Measurements from ENCODE around the gene HERC2. TPM values are rescaled to one million over a fixed set of nuclear protein-coding genes. Genes with fewer than 3 reads are reported as not detected.

The HERC2 gene
- total and polyA plus RNA-seq, 2 of the 8 experiments (the other 6 are each of a cell fraction or from before 2014, with no cell fraction given): 83.0 to 88.7 TPM

DNA sequence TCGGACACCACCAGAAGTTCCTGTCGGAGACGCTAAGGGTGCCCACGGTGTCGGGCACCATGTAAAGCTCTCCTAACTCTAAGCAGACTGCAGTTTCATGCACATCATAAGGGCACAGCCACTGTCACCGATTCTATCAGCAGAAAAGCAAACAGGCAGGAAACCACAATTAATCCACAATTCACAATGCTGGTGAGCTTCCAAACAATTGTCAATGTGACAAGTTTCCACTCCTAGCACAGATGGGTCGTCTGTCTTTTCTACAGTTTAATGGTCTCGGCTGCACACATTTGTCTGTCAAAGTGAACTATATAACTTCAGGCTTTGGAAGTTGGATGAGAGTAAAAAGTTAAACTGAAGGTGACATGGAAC lies 214.1 kb downstream of the HERC2 start:
- H3K4me3 ChIP-seq (ENCODE audit: extremely low read depth in 1 of 4, insufficient read depth in 2 of 4, low read depth in 3 of 4, low read length in 4 of 4): peak overlapping the region in 3 of 4 experiments; percentile 56 to 72 (median 59); a peak in 5 of 8 replicates
- H2BK12ac ChIP-seq (ENCODE audit: low read depth, low read length): no peak overlapping the region
- no peak overlapping the region for H2BK120ac ChIP-seq (replicated peaks; ENCODE audit: low read depth, low read length)
- peak overlapping the region; percentile 81 to 96 for H3K4me2 ChIP-seq (ENCODE audit: insufficient read depth in 1 of 2, low read depth in 2 of 2, low read length in 2 of 2)
- no peak overlapping the region for H2BK20ac ChIP-seq (ENCODE audit: low read length)
- no peak overlapping the region for H4K5ac ChIP-seq (ENCODE audit: insufficient read length, low read depth, low read length)
- H3K14ac ChIP-seq (ENCODE audit: insufficient read length): no peak overlapping the region
- no peaks in the 10 kb centered on the region for H3K79me2 ChIP-seq (ENCODE audit: control insufficient read depth in 1 of 2, insufficient read depth in 2 of 2, low read length in 2 of 2)
- H2BK15ac ChIP-seq (ENCODE audit: low read length): no peak overlapping the region
- peaks cover 0 to 7% (median 2%) of the 10 kb centered on the region in 4 experiments; a peak in 3 of 7 replicates for H3K4me1 ChIP-seq (replicated peaks in 1 of 4; ENCODE audit: control insufficient read depth in 3 of 4, insufficient read depth in 4 of 4, low read length in 3 of 4)
- H3K23ac ChIP-seq (ENCODE audit: insufficient read length): no peak overlapping the region
- H3K79me1 ChIP-seq (ENCODE audit: low read depth, low read length): no peaks in the 10 kb centered on the region; the same call in 1 of the 2 replicates
- H3K27ac ChIP-seq (ENCODE audit: low read depth, low read length): no peak overlapping the region
- no peak for FAIRE-seq
- no peak overlapping the region for H3K4ac ChIP-seq (replicated peaks; ENCODE audit: insufficient read length, low read depth, low read length)
- no peak overlapping the region for H4K91ac ChIP-seq (replicated peaks; ENCODE audit: insufficient read length, low read length)
- H3K18ac ChIP-seq (ENCODE audit: extremely low read depth, low read length): no peak overlapping the region
- H3K56ac ChIP-seq (replicated peaks; ENCODE audit: insufficient read length, low read depth, low read length): no peak overlapping the region
- H4K20me1 ChIP-seq (replicated peaks in 1 of 2; ENCODE audit: control insufficient read depth in 1 of 2, insufficient read depth in 2 of 2, low read length in 2 of 2): peaks cover 0 to 17% of the 10 kb centered on the region in 2 experiments
- WGBS, 2 experiments (ENCODE audit: extremely low coverage in 1 of 2, insufficient coverage in 1 of 2, insufficient read length in 1 of 2, insufficient replicate concordance in 2 of 2, low coverage in 1 of 2, low lambda C conversion rate in 2 of 2, missing lambda C conversion rate in 1 of 2): 66% methylated on average over 7 of the region's 8 CpGs; no CpG with 5 or more reads in 1 of the 2 experiments
- no peaks in the 10 kb centered on the region; a peak in 1 of 4 replicates for H3K9me3 ChIP-seq (ENCODE audit: insufficient read depth in 2 of 2, low read depth in 1 of 2, low read length in 1 of 2)
- DNase-seq (ENCODE audit: low read depth in 1 of 2, low spot score in 2 of 2): no peak
- peaks cover 29% of the 10 kb centered on the region; the same call in 1 of the 2 replicates for H3K23me2 ChIP-seq (ENCODE audit: low read depth, low read length)
- no peak overlapping the region for H2BK5ac ChIP-seq (ENCODE audit: low read depth, low read length)
- H3K9ac ChIP-seq (replicated peaks in 1 of 4; ENCODE audit: extremely low read depth in 1 of 4, low read depth in 3 of 4, low read length in 3 of 4): no peak overlapping the region
- H4K8ac ChIP-seq (ENCODE audit: extremely low read depth, insufficient read depth, low read length): peak overlapping the region; percentile 46; the same call in 1 of the 2 replicates
- no peak overlapping the region for H2AK5ac ChIP-seq (ENCODE audit: low read depth, low read length)
- peaks cover 9 to 27% (median 26%) of the 10 kb centered on the region in 4 experiments; a peak in 6 of 7 replicates for H3K27me3 ChIP-seq (replicated peaks in 1 of 4; ENCODE audit: control insufficient read depth in 3 of 4, extremely low read depth in 1 of 4, insufficient read depth in 3 of 4, low read length in 3 of 4)
- no peak overlapping the region for H2AFZ ChIP-seq (ENCODE audit: low read length)
- POLR2A ChIA-PET (ENCODE audit: partially characterized antibody): interaction anchor here (2.1 kb wide), 1 partner anchor 13 kb away, joined by 7 read pairs; no protein-coding TSS in a partner anchor
- H3K36me3 ChIP-seq (ENCODE audit: control insufficient read depth in 2 of 4, insufficient read depth in 4 of 4, low read length in 3 of 4): peaks cover 4 to 18% (median 13%) of the 10 kb centered on the region in 4 experiments; a peak in 7 of 8 replicates
- CTCF ChIA-PET (ENCODE audit: partially characterized antibody): interaction anchor here (1.8 to 3.2 kb wide), 3 partner anchors 9 to 18 kb away, joined by 6 to 14 read pairs (median 9); partner anchors contain the start of gene OCA2
- TF ChIP-seq SAP30 (IDR thresholded peaks at IDR 0.05; ENCODE audit: insufficient read depth, insufficient replicate concordance, low read length) (no peak), ZNF274 (IDR thresholded peaks at IDR 0.05; ENCODE audit: borderline replicate concordance, extremely low read depth, low read length) (no peak), SUZ12 (IDR thresholded peaks at IDR 0.05; ENCODE audit: low read length) (no peak), TBP (IDR thresholded peaks at IDR 0.05; ENCODE audit: low read depth, low read length) (no peak), SP4 (IDR thresholded peaks at IDR 0.05; ENCODE audit: low read length) (no peak), RNF2 (IDR thresholded peaks at IDR 0.05; ENCODE audit: borderline replicate concordance, low read depth, low read length, missing control alignments, poor library complexity, severe bottlenecking) (no peak), RFX5 (IDR thresholded peaks at IDR 0.05; ENCODE audit: borderline replicate concordance, low read depth, low read length) (no peak), KDM5A (IDR thresholded peaks at IDR 0.05; ENCODE audit: low read length) (no peak), KDM1A (IDR thresholded peaks at IDR 0.05; ENCODE audit: borderline replicate concordance, low read length) (no peak)
- TF ChIP-seq, protein P1, sequence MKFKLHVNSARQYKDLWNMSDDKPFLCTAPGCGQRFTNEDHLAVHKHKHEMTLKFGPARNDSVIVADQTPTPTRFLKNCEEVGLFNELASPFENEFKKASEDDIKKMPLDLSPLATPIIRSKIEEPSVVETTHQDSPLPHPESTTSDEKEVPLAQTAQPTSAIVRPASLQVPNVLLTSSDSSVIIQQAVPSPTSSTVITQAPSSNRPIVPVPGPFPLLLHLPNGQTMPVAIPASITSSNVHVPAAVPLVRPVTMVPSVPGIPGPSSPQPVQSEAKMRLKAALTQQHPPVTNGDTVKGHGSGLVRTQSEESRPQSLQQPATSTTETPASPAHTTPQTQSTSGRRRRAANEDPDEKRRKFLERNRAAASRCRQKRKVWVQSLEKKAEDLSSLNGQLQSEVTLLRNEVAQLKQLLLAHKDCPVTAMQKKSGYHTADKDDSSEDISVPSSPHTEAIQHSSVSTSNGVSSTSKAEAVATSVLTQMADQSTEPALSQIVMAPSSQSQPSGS (IDR thresholded peaks at IDR 0.05; ENCODE audit: low read length): no peak
- TF ChIP-seq, protein P2, sequence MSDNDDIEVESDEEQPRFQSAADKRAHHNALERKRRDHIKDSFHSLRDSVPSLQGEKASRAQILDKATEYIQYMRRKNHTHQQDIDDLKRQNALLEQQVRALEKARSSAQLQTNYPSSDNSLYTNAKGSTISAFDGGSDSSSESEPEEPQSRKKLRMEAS (IDR thresholded peaks at IDR 0.05): no peak
